DOHH2 (cell line): ENCODE data around the gene HOXB3.

Source experiments
- CTCF ChIP-seq: fragments of 200-600 bp; sonication (generic); IDR thresholded peaks from one replicate; pipeline ENCODE4 v1.5.1; 2014; ENCODE audit warnings: antibody characterized with exemption, mild to moderate bottlenecking, low read depth, low read length; ENCODE audit not compliant: poor library complexity, severe bottlenecking
- EZH2phosphoT487 ChIP-seq: fragments of 200-600 bp; sonication (generic); IDR thresholded peaks from 2 replicates; pipeline ENCODE4 v1.6.1; 2017; ENCODE audit warnings: borderline replicate concordance, mild to moderate bottlenecking, antibody characterized with exemption, low read length, moderate library complexity, mixed read lengths

- TF ChIP-seq CTCF (no peak), EZH2phosphoT487 (no peak)
Observed at GRCh38 chr17:48539177-48539576, 50.9 kb downstream of the HOXB3 start.
